GM12878 (cell line): ENCODE results near the gene COL17A1. TPM values are rescaled to one million over a fixed set of nuclear protein-coding genes. Genes with fewer than 3 reads are reported as not detected.

Experiments used
- ATAC-seq: fragments of 200-7000 bp; cut with Tn5 transposase; 3 replicates; pipeline ENCODE4 v1.9.1; 2020; ENCODE audit warnings: mild to moderate bottlenecking, moderate library complexity
- BruUV-seq: library from RNA; stranded (reverse); fragments of 400-500 nt; replicated peaks from 2 replicates; lab custom pipeline; 2021; lab: Mats Ljungman, UMichigan
- CTCF ChIA-PET: fragments of 300-600 bp; sonication (Branson Sonifier 250); formaldehyde crosslinking; extraction: SDS; loops from one replicate; lab custom pipeline; 2021; ENCODE audit warnings: inconsistent platforms; lab: Yijun Ruan, JAX
- POLR2A ChIA-PET: fragments of 350-600 bp; formaldehyde crosslinking; extraction: SDS; loops from one replicate; lab custom pipeline; 2021; ENCODE audit warnings: inconsistent platforms; lab: Charles Lee
- RAD21 ChIA-PET: fragments of 300-600 bp; sonication (Branson Sonifier 250); formaldehyde crosslinking; loops from one replicate; lab custom pipeline; 2023; ENCODE audit warnings: antibody characterized with exemption; ENCODE audit not compliant: unreplicated experiment; lab: Charles Lee
- SMC1A ChIA-PET: fragments of 300-600 bp; sonication (Branson Sonifier 250); formaldehyde crosslinking; loops from one replicate; lab custom pipeline; 2023; ENCODE audit not compliant: unreplicated experiment, uncharacterized antibody; lab: Charles Lee
- DNase-seq: peaks from one replicate; pipeline ENCODE4 v3.0.0-alpha.2; 2011; ENCODE audit warnings: low read depth, low spot score
- FAIRE-seq: peaks from 3 replicates; lab custom pipeline; 2011; peaks lifted over from hg19 to GRCh38; lab: Jason Lieb, UNC
- H2AFZ ChIP-seq: 2 replicates; pipeline ENCODE4 v1.6.0; 2011; ENCODE audit warnings: low read depth, low read length, control low read depth; ENCODE audit not compliant: control insufficient read depth
- H3K27ac ChIP-seq: 2 replicates; pipeline ENCODE4 v1.5.1; 2011; ENCODE audit warnings: control low read depth; ENCODE audit not compliant: control insufficient read depth, insufficient read depth
- H3K27me3 ChIP-seq, 2 experiments: replicated peaks in 1 of 2; 2 replicates each; pipeline versions ENCODE4 v1.6.0 to v1.6.1; 2011; ENCODE audit warnings: low read length in 1 of 2; ENCODE audit not compliant: control insufficient read depth in 2 of 2, insufficient read depth in 2 of 2
- H3K36me3 ChIP-seq, 2 experiments: 2 replicates each; pipeline ENCODE4 v1.5.1; 2011; ENCODE audit warnings: low read length in 1 of 2; ENCODE audit not compliant: control insufficient read depth in 2 of 2, insufficient read depth in 2 of 2
- H3K4me1 ChIP-seq: 2 replicates; pipeline ENCODE4 v1.6.1; 2011; ENCODE audit warnings: mild to moderate bottlenecking, low read length, moderate library complexity, mixed read lengths; ENCODE audit not compliant: control insufficient read depth, insufficient read depth
- H3K4me2 ChIP-seq: 2 replicates; pipeline ENCODE4 v1.6.0; 2011; ENCODE audit warnings: control low read depth; ENCODE audit not compliant: control insufficient read depth, insufficient read depth
- H3K4me3 ChIP-seq: fragments of 200-600 bp; sonication (generic); 2 replicates; pipeline ENCODE4 v1.5.1; 2016
- H3K79me2 ChIP-seq: 2 replicates; pipeline ENCODE4 v1.6.0; 2011; ENCODE audit warnings: low read length; ENCODE audit not compliant: control insufficient read depth, insufficient read depth
- H3K9ac ChIP-seq: 2 replicates; pipeline ENCODE4 v1.8.0; 2011; ENCODE audit warnings: low read length, control low read depth, mixed read lengths; ENCODE audit not compliant: control insufficient read depth, insufficient read depth
- H3K9me3 ChIP-seq: replicated peaks from 3 replicates; pipeline ENCODE4 v1.5.1; 2011; ENCODE audit warnings: mild to moderate bottlenecking, low read length; ENCODE audit not compliant: control insufficient read depth, insufficient read depth
- H4K20me1 ChIP-seq: 2 replicates; pipeline ENCODE4 v1.6.0; 2011; ENCODE audit not compliant: control insufficient read depth, insufficient read depth
- CBX3 ChIP-seq: fragments of 200-600 bp; sonication (generic); IDR thresholded peaks from 2 replicates; pipeline ENCODE4 v1.6.1; 2016; ENCODE audit warnings: low read depth, borderline replicate concordance
- CHD2 ChIP-seq: IDR thresholded peaks from 2 replicates; pipeline ENCODE4 v1.6.1; 2011; ENCODE audit warnings: low read depth, low read length, improper control_type of control experiment, borderline replicate concordance
- CTCF ChIP-seq, 3 experiments: IDR thresholded peaks in 2 of 3; conservative IDR thresholded peaks in 1 of 3; 2 replicates each; pipeline ENCODE4 v1.5.1; 2011; ENCODE audit warnings: low read depth in 3 of 3, low read length in 3 of 3, mild to moderate bottlenecking in 3 of 3, control low read depth in 2 of 3, moderate library complexity in 2 of 3, inconsistent platforms in 1 of 3, mixed read lengths in 1 of 3; ENCODE audit not compliant: control insufficient read depth in 2 of 3, insufficient read depth in 1 of 3; ENCODE audit errors: extremely low read depth in 1 of 3
- FOXM1 ChIP-seq: IDR thresholded peaks from 2 replicates; pipeline ENCODE4 v1.6.1; 2012; ENCODE audit warnings: low read depth, mild to moderate bottlenecking, inconsistent platforms, low read length, moderate library complexity
- HDGF ChIP-seq: fragments of 450-650 bp; IDR thresholded peaks from 2 replicates; pipeline ENCODE4 v1.6.1; 2016; ENCODE audit warnings: antibody characterized with exemption
- LARP7 ChIP-seq: fragments of 450-650 bp; IDR thresholded peaks from 2 replicates; pipeline ENCODE4 v1.6.1; 2017; ENCODE audit warnings: mild to moderate bottlenecking
- NBN ChIP-seq: fragments of 450-650 bp; IDR thresholded peaks from 2 replicates; pipeline ENCODE4 v1.6.1; 2016
- SRF ChIP-seq, 2 experiments: IDR thresholded peaks; 2 replicates each; pipeline ENCODE4 v1.6.1; 2011; ENCODE audit warnings: low read depth in 2 of 2, low read length in 2 of 2, mild to moderate bottlenecking in 1 of 2, moderate library complexity in 1 of 2
- ZBTB4 ChIP-seq: fragments of 450-650 bp; formaldehyde crosslinking; IDR thresholded peaks from 2 replicates; pipeline ENCODE4 v1.4.0; 2022; ENCODE audit warnings: mild to moderate bottlenecking, moderate library complexity
- ZNF217 ChIP-seq: fragments of 450-650 bp; IDR thresholded peaks from 2 replicates; pipeline ENCODE4 v1.6.1; 2017; ENCODE audit warnings: antibody characterized with exemption, mild to moderate bottlenecking
- WGBS: methylation state at CpG from one replicate; pipeline ENCODE4 v1.1.6; 2016; ENCODE audit warnings: low lambda C conversion rate; ENCODE audit not compliant: insufficient replicate concordance, insufficient coverage; ENCODE audit errors: missing lambda C conversion rate; 5-methylcytosine and 5-hydroxymethylcytosine counted together
- in situ Hi-C: fragments of 300-500 bp; cut with MboI; formaldehyde crosslinking; loops from 9 replicates; pipeline ENCODE4 v1.14.3; 2018; ENCODE audit warnings: mixed read lengths
- intact Hi-C: fragments of 100-400 bp; cut with micrococcal nuclease; formaldehyde crosslinking; loops from one replicate; pipeline ENCODE4 v1.14.2; 2022; ENCODE audit not compliant: unreplicated experiment
- polyA plus RNA-seq, 11 experiments: library from polyadenylated mRNA; depleted of rRNA in 4 of 11; unstranded in 6 of 11; stranded (reverse) in 5 of 11; fragments of >200 nt; fragmentation: Nextera tagmentation in 4 of 11; fragmentation: Illumina TruSeq in 1 of 11; extraction: Ambion mirVana in 4 of 11; extraction: Trizol in 1 of 11; gene quantifications; 1 replicate in 1 of 11; 2 replicates in 10 of 11; pipeline versions ENCODE4 v1.2.1 to v1.2.3, GENCODE V29; 2011 to 2016; ENCODE audit warnings: inconsistent platforms in 2 of 11, missing spikeins in 2 of 11, low read depth in 1 of 11
- total RNA-seq, 4 experiments: library from RNA; depleted of rRNA in 3 of 4; stranded (reverse); fragments of >200 nt in 3 of 4; fragmentation: Illumina TruSeq in 1 of 4; extraction: Trizol in 1 of 4; gene quantifications; 2 replicates each; pipeline versions ENCODE4 v1.2.1 to v1.2.3, GENCODE V29; 2013 to 2021

Gene COL17A1
- total and polyA plus RNA-seq, 10 of the 15 experiments (the other 5 are each of a cell fraction or from before 2014, with no cell fraction given) = 0.08 to 0.22 TPM; not detected in 8

GRCh38 chr10:104025524-104025923 is 60.2 kb downstream of the COL17A1 start:
- BruUV-seq = no TSS peak
- no peak overlapping the region for H3K4me2 ChIP-seq
- no peak for DNase-seq
- no peaks in the 10 kb centered on the region for H3K79me2 ChIP-seq
- H3K36me3 ChIP-seq = peaks cover 7 to 20% of the 10 kb centered on the region in 2 experiments
- H2AFZ ChIP-seq = no peak overlapping the region
- H3K4me3 ChIP-seq = no peak overlapping the region
- RAD21 ChIA-PET = interaction anchor here (1.3 to 1.5 kb wide), 2 partner anchors 97 to 116 kb away, joined by 3 to 7 read pairs; partner anchors contain the start of gene SFR1
- POLR2A ChIA-PET = interaction anchor here (0.5 kb wide), 1 partner anchor 30 kb away, joined by 3 read pairs; no protein-coding TSS in a partner anchor
- WGBS = 97% methylated on average over 5 of the region's 5 CpGs
- no peak overlapping the region for H3K9ac ChIP-seq
- H3K4me1 ChIP-seq = no peaks in the 10 kb centered on the region
- no peak for ATAC-seq
- TF ChIP-seq CHD2 = no peak
- TF ChIP-seq, all 136 proteins: peak for 0
- in situ Hi-C loops (no loop called here), intact Hi-C loops (loop anchor here (5.0 kb wide), 1 partner anchor 102 kb away; no protein-coding TSS in a partner anchor)
- H4K20me1 ChIP-seq = no peaks in the 10 kb centered on the region
- no peak overlapping the region for H3K27ac ChIP-seq
- no peaks in the 10 kb centered on the region for H3K27me3 ChIP-seq
- no peak for FAIRE-seq
- CTCF ChIA-PET = interaction anchor here (1.1 to 1.7 kb wide), 3 partner anchors 97 to 138 kb away, joined by 4 to 8 read pairs (median 5); partner anchors contain the start of gene SFR1
- no peaks in the 10 kb centered on the region for H3K9me3 ChIP-seq
- SMC1A ChIA-PET = interaction anchor here (0.9 to 1.8 kb wide), 8 partner anchors 12 to 116 kb away, joined by 3 to 6 read pairs (median 3); partner anchors contain the start of gene SFR1

GRCh38 chr10:104022026-104022425 is 63.7 kb downstream of the COL17A1 start:
- RAD21 ChIA-PET = no interaction called here
- CTCF ChIA-PET = interaction anchor here (1.3 to 1.6 kb wide), 2 partner anchors 17 to 134 kb away, joined by 3 to 5 read pairs; no protein-coding TSS in a partner anchor
- H3K79me2 ChIP-seq = no peaks in the 10 kb centered on the region
- peaks cover 9 to 29% of the 10 kb centered on the region in 2 experiments for H3K36me3 ChIP-seq
- POLR2A ChIA-PET = no interaction called here
- no peak overlapping the region for H3K4me2 ChIP-seq
- SMC1A ChIA-PET = interaction anchor here (1.2 to 3.0 kb wide), 2 partner anchors 11 to 15 kb away, joined by 5 to 10 read pairs; no protein-coding TSS in a partner anchor
- no TSS peak for BruUV-seq
- H3K9me3 ChIP-seq = no peaks in the 10 kb centered on the region
- H3K4me1 ChIP-seq = no peaks in the 10 kb centered on the region
- ATAC-seq (no peak), DNase-seq (no peak), FAIRE-seq (no peak)
- no peak overlapping the region for H2AFZ ChIP-seq
- no peak overlapping the region for H3K4me3 ChIP-seq
- in situ Hi-C loops (no loop called here), intact Hi-C loops (no loop called here)
- H3K9ac ChIP-seq = no peak overlapping the region
- H4K20me1 ChIP-seq = no peaks in the 10 kb centered on the region
- 92% methylated on average over 5 of the region's 5 CpGs for WGBS
- H3K27me3 ChIP-seq = no peaks in the 10 kb centered on the region
- no peak overlapping the region for H3K27ac ChIP-seq
- TF ChIP-seq CBX3 (no peak), SRF (IDR thresholded peaks at IDR 0.05; ENCODE audit: low read depth in 2 of 2, low read length in 2 of 2) (no peak), ZNF217 (no peak), CTCF (IDR thresholded peaks at IDR 0.05 in 2 of 3, conservative IDR thresholded peaks at IDR 0.05 in 1 of 3; ENCODE audit: control insufficient read depth in 2 of 3, extremely low read depth in 1 of 3, insufficient read depth in 1 of 3, low read depth in 3 of 3, low read length in 3 of 3) (no peak), HDGF (no peak), ZBTB4 (CRISPR knock-in tag) (no peak), NBN (no peak), LARP7 (no peak), FOXM1 (no peak)
